ENCODE results near the gene PCDHAC2.

PCDHAC2 gene

DNA sequence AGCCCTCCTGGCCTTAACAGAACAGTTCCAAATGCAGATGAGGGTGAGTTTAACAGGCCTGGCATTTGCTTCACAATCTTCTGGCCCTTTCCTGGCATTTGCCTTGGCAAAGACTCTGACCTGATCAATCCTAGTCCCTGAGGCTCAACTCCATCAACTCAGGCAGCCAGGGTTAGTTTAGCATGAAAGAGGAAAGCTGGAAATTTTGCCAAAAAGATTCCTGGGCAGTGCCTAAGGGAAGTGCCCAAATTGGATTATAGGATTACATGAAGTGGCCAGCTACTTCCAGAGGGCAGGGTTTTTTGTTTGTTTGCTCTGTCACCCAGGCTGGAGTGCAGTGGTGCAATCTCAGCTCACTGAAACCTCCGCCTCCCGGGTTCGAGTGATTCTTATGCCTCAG, 36.8 kb downstream of the PCDHAC2 start:
- Histone ChIP-seq H3K27me3 (ENCODE audit: control insufficient read depth in 5 of 5, insufficient read depth in 4 of 5, low read length in 5 of 5) (peaks cover 0 to 14% (median 10%) of the 10 kb centered on the region in 5 donors), H3K9ac (ENCODE audit: low read length in 5 of 5) (no peak overlapping the region), H3K4me3 (ENCODE audit: low read depth in 1 of 5, low read length in 5 of 5) (no peak overlapping the region), H3K4me1 (ENCODE audit: control insufficient read depth in 5 of 5, insufficient read depth in 5 of 5, low read length in 5 of 5) (peaks cover 0 to 10% (median 7%) of the 10 kb centered on the region in 5 donors), H3K36me3 (ENCODE audit: control insufficient read depth in 5 of 5, insufficient read depth in 5 of 5, low read length in 5 of 5) (no peaks in the 10 kb centered on the region), H3K9me3 (ENCODE audit: control insufficient read depth in 5 of 5, low read length in 5 of 5) (no peaks in the 10 kb centered on the region), H3K27ac (ENCODE audit: low read depth, low read length) (no peak overlapping the region)

DNA sequence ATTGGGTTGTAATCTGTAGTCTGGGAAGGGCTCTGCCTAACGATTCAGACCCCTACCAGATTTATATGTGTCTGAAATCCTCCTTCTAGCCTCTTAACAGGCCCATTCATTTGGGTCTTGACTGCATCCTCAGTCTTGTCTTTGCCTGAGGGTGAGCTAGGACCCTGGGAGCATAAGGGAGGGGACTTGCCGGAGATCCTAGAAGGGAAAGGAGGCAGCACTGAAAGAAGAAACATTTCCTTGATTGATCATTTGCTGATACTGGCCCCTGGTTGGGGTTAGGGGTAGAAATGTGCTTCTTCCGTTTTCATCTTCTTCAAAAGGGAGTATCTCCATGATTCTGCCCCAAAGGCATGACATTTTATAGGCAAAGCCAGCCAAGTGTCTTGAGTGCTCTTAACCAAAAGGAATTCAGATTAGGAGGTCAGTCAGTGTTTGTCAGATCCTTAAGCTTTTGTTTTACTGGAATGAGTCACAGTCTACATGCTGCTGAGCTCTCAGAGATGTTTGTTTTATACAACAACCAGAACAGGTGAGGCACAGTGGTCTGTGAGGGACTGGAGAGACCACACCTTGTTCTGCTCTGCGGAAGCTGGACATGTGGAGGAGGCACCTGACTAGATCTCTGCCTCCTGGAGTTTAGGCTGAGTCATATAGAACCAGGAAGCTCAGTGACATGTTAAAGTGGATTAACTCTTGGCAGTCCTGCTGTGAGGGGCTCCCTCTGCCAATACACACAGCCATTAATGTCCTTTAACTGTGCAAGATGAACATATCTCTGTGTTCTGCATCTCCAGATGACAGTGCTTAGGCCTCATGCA, 37.7 kb downstream of the PCDHAC2 start:
- Histone ChIP-seq H3K27me3 (ENCODE audit: control insufficient read depth in 5 of 5, insufficient read depth in 4 of 5, low read length in 5 of 5) (peaks cover 0 to 14% (median 10%) of the 10 kb centered on the region in 5 donors), H3K36me3 (ENCODE audit: control insufficient read depth in 5 of 5, insufficient read depth in 5 of 5, low read length in 5 of 5) (no peaks in the 10 kb centered on the region), H3K4me3 (ENCODE audit: low read depth in 1 of 5, low read length in 5 of 5) (no peak overlapping the region), H3K27ac (ENCODE audit: low read depth, low read length) (no peak overlapping the region), H3K9me3 (ENCODE audit: control insufficient read depth in 5 of 5, low read length in 5 of 5) (no peaks in the 10 kb centered on the region), H3K9ac (ENCODE audit: low read length in 5 of 5) (no peak overlapping the region), H3K4me1 (ENCODE audit: control insufficient read depth in 5 of 5, insufficient read depth in 5 of 5, low read length in 5 of 5) (peaks cover 0 to 10% (median 7%) of the 10 kb centered on the region in 5 donors)

DNA sequence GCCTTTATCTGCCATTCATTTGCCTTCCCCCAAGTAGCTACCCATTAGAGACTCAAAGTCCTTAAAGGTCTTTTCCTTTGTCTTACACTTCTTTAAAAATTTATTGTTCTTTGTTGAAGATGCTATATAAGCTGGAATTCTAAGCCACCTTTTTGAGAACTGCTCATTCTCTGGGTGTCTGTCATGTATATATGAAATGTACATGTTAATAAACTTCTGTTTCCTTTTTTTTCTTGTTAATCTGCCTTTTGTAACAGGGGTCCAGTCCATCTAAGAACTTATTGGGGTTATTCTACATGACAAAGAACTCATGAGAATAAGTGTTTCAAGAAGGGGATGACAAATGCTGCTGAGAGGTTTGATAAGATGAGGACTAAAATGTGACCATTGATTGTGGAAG, 41.5 kb downstream of the PCDHAC2 start:
- H3K36me3 ChIP-seq (ENCODE audit: control insufficient read depth in 5 of 5, insufficient read depth in 5 of 5, low read length in 5 of 5), result no peaks in the 10 kb centered on the region
- H3K4me3 ChIP-seq (ENCODE audit: low read depth in 1 of 5, low read length in 5 of 5), result no peak overlapping the region
- no peaks in the 10 kb centered on the region for H3K9me3 ChIP-seq (ENCODE audit: control insufficient read depth in 5 of 5, low read length in 5 of 5)
- H3K27me3 ChIP-seq (ENCODE audit: control insufficient read depth in 5 of 5, insufficient read depth in 4 of 5, low read length in 5 of 5), result no peaks in the 10 kb centered on the region
- no peaks in the 10 kb centered on the region for H3K4me1 ChIP-seq (ENCODE audit: control insufficient read depth in 5 of 5, insufficient read depth in 5 of 5, low read length in 5 of 5)
- H3K9ac ChIP-seq (ENCODE audit: low read length in 5 of 5), result no peak overlapping the region
- no peak overlapping the region for H3K27ac ChIP-seq (ENCODE audit: low read depth, low read length)

DNA sequence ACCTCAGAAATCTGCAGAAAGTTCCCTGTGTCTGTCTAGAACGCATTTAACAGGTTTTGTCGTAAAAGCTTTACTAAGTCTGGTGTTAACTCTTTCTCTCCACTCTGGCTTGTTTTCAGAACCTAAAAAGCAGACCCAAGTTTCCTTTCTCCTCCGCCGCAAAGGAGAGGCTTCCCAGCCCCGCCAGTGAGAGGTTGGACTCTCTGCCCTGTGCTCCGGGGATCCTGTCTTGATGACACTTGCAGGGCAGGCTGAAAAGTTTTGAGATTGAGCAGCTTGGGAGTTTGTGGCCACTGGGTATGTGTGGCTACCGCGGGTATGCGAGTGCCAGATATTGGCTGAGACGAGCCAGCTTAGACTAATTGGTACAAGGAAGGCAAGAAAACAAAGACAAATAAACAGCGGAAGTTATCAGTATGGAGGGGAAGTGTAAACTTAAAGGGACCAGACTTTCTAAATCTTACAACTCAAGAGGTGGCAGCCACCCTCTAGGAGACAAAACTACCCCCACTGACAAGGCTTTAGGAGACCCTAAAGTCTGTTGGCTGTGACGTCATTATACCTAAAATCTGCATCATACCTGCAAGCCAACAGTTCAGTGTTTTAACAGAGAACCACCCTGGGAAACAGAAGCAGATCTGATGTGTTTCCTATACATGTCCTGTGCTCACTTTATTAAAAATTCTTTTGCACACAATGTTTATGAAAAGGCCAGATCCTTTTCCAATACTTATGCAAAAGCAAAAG, 43.9 kb downstream of the PCDHAC2 start:
- Histone ChIP-seq H3K27ac (ENCODE audit: low read depth, low read length) (no peak overlapping the region), H3K4me1 (ENCODE audit: control insufficient read depth in 5 of 5, insufficient read depth in 5 of 5, low read length in 5 of 5) (peaks cover 0 to 3% (median 0%) of the 10 kb centered on the region in 5 donors), H3K9me3 (ENCODE audit: control insufficient read depth in 5 of 5, low read length in 5 of 5) (no peaks in the 10 kb centered on the region), H3K4me3 (ENCODE audit: low read depth in 1 of 5, low read length in 5 of 5) (no peak overlapping the region), H3K27me3 (ENCODE audit: control insufficient read depth in 5 of 5, insufficient read depth in 4 of 5, low read length in 5 of 5) (no peaks in the 10 kb centered on the region), H3K9ac (ENCODE audit: low read length in 5 of 5) (no peak overlapping the region), H3K36me3 (ENCODE audit: control insufficient read depth in 5 of 5, insufficient read depth in 5 of 5, low read length in 5 of 5) (no peaks in the 10 kb centered on the region)

DNA sequence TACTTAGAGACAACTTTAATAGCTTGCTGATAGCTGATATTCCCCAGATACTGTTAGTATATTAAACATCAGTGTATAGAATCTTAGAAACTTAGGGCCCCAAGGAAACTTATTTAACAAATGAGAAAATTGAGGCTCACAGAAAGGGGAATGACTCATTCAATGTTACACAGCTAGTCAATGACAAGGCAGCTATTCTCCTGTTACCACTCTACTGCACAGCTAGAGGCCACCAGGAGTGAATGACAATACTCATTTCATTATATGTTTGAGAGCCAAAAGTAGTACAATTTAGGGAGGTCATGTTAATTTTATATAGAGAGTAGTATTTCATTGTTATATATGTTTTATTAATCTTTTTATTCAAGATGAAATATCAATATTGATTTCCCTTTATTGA, 51.7 kb downstream of the PCDHAC2 start:
- Histone ChIP-seq H3K27ac (ENCODE audit: low read depth, low read length) (no peak overlapping the region), H3K27me3 (ENCODE audit: control insufficient read depth in 5 of 5, insufficient read depth in 4 of 5, low read length in 5 of 5) (no peaks in the 10 kb centered on the region), H3K9me3 (ENCODE audit: control insufficient read depth in 5 of 5, low read length in 5 of 5) (no peaks in the 10 kb centered on the region), H3K36me3 (ENCODE audit: control insufficient read depth in 5 of 5, insufficient read depth in 5 of 5, low read length in 5 of 5) (no peaks in the 10 kb centered on the region), H3K4me3 (ENCODE audit: low read depth in 1 of 5, low read length in 5 of 5) (no peak overlapping the region), H3K4me1 (ENCODE audit: control insufficient read depth in 5 of 5, insufficient read depth in 5 of 5, low read length in 5 of 5) (peaks cover 0 to 3% (median 0%) of the 10 kb centered on the region in 5 donors), H3K9ac (ENCODE audit: low read length in 5 of 5) (no peak overlapping the region)
